NCI-H524 treated with DMSO at 0.1 percent for 48 hours (cell line): ENCODE data around the gene ZNF384.
A peak's percentile ranks its signal among the peaks of the same experiment; 100 is the strongest.
"Not testable (repeated sequence)": the region's sequence is repeated elsewhere in the genome, so short reads cannot be mapped to it uniquely, and the experiment has no call there.

Source experiments
- DNase-seq: peaks from one replicate; lab custom pipeline; 2025; lab: John Stamatoyannopoulos, UW

The ZNF384 gene

DNA sequence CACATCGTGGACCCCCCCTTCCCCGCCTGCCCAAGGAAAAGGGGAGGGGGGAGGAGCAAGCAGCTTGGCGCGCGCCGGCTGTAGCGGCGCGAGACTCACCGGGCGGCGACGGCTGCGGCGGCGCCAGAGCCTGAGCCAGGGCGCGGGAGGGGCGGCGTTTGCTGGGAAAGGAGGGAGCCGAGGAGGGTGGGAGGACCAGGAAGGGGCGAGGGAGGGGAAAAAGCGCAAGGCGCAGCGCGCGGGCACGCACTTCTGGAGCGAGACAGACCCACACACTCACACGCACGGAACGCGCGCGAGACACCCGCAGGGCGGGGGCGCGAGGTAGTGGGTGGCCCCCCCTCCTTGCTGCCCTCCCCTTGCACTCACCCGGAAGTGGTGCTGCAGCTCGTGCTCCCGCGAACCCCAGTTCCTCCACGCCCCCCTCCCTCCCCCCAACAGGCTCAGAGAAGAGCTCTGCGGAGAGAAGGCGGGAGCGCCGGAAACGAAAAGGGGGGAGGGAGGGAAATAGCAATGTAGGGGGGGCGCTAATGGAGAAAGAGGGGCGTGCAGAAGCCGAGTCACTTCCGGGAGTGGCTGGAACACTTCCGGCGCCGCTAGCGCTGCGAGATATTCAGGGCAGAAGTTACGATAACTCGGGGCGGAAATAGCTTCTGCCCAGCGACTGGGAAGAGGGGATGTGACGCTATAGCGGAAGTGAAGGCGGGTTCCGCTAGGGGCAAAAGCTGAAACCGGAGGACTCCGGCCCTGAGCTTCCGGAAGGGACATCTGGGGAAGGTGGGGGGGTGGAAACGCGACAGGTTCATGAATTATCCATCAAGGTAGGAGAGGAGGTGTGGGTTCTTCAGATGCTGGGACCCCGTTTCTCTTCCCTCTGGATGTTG lies at the start of gene ZNF384:
Gene ZNF384, minus strand, starts transcription at position 377 of the 884 bp plus-strand sequence. CDS start 9,855 bp downstream, outside the sequence.
- peak; percentile 91 for DNase-seq

DNA sequence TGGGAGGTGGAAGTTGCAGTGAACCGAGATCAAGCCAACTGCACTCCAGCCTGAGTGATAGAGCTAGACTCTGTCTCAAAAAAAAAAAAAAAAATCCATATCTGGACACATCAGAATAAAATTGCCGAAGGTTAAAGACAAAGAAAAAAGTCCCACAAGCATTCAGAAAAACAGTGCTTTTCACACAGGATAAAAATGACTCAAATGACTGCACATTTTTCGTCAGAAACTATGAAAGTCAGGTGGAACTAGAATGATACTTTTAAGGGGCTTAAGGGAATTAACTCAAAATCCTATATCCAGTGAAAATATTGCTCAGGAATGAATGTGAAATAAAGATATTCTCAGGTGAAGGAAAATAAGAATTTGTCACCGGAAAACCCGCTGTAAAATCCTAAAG lies 47.6 kb upstream of the ZNF384 start:
- DNase-seq = no peak

DNA sequence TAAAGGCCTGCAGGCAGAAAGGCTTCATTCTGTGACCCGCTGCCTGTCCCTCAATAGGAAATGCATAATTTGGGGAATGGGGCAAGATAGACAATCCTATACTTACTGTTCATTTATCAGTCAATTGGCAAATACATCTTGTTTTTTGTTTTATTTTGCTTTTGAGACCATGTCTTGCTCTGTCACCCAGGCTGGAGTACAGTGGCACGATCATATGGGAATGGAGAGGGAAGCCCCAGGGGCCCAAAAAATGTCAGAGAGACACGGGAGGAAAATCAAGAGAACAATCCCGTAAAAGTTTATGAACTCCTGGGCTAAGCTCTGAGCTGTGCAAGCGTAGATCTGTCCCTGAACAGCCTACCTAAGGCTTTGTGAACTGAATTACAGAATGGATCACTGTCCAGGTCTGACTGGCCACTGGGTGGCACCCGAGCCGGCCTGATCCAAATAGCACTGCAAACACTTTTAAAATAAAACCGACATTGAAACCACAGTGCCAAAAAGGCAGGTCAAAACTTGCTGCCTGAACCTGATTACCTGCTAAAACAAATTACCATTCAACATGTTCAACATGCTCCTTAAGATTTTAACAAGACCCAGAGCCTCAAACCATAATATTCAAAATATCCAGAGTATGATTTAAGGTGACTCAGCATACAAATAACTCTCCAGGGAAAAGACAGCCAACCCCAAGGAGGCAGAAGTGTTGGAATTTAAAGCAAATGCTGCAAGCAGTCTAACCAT lies 46.4 kb upstream of the ZNF384 start:
- no peak for DNase-seq

DNA sequence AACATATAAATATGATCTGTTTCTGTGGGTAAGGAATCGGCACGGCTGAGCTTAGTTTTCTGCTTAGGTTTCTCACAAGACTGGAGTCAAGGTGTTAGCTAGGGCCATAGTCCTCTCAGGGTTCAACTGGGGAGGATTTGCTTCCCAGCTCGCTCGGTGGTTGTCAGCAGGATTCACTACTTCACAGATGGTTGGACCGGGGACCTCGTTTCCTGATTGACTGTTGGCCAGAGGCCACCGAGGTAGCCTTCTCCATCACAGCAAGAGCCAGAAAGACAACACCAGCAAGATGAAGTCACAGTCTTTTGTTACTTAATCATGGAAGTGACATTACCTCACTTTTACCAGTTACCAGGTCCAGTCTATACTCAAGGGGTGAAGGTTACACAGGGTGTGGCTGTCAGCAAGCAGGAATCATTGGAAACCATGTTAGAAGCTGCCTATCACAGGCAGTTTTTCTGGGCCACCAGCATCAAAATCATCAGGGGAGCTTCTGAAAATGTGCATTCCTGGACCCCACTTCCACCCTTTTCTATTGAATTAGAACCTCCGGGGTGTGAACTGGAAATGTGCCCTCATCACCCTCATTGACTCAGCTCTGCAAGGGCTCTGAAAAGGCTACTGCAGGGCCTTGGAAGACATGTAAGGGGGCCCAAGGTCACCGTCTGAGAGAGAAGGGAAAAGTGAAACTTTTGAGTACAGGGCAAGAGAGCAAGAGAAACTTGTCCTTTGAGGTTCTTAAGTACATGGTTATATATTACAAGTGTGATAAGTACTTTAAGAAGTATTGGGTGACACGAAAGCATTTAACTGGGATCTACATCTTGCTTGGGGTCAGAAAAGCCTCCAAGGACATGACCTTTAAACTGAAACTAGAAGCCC lies 45.6 kb upstream of the ZNF384 start:
- DNase-seq = no peak

DNA sequence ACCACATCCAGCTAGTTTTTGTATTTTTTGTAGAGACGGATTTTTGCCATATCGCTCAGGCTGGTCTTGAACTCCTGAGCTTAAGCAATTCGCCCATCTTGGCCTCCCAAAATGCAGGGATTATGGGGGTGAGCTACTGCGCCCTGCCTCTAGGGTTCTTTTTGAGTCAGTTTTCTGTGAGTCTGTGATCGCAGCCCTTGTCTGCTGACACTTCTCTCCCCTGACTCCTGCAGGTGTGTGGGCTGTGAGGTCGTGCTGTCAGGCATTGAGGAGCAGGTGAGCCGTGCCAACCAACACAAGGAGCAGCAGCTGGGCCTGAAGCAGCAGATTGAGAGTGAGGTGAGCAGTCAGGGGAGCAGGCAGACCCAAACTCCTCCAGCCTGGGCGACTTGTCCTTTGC lies 41.0 kb upstream of the ZNF384 start:
- DNase-seq = no peak

DNA sequence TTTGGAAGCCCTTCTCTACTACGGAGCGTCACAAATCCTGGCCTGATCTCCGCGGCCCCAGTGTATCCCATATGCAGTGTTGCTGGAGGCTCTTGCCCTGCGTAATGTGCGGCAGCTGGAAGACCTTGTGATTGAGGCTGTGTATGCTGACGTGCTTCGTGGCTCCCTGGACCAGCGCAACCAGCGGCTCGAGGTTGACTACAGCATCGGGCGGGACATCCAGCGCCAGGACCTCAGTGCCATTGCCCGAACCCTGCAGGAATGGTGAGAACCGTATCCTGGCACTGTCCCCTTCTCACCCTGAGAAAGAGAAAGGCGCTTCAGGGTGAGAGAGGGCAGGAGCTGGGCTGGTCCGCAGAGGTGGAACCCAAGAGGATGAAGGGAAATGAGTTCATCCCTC lies 40.0 kb upstream of the ZNF384 start:
- DNase-seq = no peak

DNA sequence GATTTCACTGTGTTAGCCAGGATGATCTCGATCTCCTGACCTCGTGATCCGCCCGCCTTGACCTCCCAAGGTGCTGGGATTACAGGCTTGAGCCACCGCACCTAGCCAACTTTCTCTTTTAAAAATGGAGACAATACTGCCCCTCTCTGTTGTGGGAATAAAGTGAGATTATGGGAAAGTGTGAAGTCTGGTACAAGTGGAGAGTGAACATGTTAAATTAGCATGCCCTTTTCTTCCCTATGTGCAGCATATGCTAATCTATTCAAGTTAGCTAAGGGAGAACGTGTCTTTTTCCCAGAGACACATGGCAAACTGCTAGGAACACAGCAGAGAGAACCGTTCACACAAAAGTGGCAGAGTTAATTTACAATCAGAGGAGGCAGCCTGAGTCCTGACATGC lies 36.2 kb upstream of the ZNF384 start:
- no peak for DNase-seq

DNA sequence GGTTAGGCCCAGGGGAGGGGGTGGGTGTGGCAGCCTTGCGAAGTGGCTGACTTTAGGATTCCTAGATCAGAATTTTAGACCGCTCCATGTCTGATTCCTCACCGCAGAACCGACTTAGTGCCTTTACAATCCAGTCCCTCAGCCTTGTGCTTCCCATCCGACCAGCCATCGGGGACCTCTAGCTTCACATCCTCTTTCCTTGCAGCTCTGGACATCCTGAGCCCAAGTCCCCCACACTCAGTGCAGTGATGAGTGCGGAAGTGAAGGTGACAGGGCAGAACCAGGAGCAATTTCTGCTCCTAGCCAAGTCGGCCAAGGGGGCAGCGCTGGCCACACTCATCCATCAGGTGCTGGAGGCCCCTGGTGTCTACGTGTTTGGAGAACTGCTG lies 35.2 kb upstream of the ZNF384 start:
- DNase-seq = no peak

DNA sequence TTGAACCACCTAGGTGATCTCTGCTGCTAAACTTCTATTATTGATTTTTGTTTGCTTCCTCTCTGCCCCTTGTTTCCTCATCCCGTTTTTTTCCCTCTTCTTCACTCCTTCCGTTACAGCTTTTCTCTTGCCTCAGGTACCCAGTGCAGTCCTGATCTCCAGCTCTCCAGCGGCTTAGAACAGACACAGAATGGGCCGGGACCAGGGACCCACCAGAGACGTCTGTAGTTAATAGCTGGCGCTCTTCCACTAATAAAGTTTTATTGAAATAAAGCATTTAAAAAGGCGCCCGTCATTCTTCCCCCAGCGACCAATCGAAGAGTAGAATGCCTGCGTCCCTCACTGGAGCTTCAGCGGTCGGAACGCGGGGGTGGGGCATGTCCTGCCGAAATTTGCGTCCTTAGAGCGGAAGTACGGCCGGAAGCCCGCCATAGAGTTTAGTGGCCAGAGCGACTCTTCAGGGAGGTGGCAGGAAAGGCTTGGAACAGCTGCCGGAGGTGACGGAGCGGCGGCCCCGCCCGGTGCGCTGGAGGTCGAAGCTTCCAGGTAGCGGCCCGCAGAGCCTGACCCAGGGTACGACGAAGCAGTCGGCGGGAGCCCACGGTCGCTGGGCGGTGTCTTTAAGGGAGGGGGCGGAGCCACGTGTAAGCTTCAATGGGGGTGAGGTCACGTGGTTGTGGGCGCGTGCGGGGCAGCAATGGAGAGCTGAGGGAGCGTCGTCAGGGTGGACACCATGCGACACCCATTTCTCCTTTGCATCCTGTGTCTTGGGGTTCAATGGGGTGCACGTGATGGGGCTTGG lies 34.6 kb upstream of the ZNF384 start, which contains the start of gene COPS7A:
Gene COPS7A, plus strand, starts transcription at position 440 of the 802 bp plus-strand sequence. CDS start 611 bp downstream, outside the sequence.
- peak; percentile 91 for DNase-seq

DNA sequence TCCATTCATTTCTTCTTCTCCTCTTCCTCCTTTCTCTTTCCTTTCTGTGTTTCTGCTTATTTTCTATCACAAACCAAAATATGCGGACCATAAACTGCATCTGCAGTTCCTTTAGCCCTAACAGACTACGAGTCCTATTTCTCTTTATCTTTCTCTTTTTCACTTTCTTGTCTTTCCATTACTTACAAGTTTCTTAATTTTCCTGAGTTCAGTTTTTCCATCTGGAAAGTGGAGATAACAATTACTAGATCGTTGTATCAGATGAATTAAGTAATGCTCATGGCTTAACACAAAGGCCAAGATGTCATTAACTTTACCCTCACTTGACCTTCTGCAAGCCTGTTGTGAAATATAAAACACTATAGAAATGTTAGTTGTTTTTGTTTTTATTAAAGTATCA lies 33.7 kb upstream of the ZNF384 start:
- no peak for DNase-seq

DNA sequence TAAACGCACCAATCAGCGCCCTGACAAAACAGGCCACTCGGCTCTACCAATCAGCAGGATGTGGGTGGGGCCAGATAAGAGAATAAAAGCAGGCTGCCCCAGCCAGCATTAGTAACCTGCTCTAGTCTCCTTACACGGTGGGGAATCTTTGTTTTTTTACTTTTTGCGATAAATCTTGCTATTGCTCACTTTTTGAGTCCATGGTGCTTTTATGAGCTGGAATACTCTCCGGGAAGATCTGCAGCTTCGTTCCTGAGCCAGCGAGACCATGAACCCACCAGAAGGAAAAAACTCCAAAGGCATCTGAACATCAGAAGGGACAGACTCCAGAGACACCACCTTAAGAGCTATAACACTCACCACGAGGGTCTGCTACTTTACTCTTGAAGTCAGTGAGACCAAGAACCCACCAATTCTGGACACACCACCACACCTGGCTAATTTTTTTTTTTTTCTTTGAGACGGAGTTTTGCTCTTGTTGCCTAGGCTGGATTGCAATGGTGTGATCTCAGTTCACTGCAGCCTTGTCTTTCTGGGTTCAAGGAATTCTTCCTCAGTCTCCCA lies 27.8 kb upstream of the ZNF384 start:
- no peak for DNase-seq

DNA sequence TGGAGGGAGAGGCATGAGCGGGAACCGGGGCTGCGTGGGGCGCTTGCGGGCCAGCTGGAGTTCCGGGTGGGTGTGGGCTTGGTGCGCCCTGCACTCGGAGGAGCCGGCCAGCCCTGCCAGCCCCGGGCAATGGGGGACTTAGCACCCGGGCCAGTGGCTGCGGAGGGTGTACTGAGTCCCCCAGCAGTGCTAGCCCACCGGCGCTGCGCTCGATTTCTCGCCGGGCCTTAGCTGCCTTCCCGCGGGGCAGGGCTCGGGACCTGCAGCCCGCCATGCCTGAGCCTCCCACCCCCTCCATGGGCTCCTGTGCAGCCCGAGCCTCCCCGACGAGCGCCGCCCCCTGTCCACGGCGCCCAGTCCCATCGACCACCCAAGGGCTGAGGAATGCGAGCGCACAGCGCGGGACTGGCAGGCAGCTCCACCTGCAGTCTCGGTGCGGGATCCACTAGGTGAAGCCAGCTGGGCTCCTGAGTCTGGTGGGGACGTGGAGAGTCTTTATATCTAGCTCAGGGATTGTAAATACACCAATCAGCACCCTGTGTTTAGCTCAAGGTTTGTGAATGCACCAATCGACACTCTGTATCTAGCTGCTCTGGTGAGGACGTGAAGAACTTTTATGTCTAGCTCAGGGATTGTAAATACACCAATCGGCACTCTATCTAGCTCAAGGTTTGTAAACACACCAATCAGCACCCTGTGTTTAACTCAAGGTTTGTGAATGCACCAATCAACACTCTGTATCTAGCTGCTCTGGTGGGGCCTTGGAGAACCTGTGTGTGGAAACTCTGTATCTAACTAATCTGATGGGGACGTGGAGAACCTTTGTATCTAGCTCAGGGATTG lies 27.1 kb upstream of the ZNF384 start:
- DNase-seq = not testable (repeated sequence)

DNA sequence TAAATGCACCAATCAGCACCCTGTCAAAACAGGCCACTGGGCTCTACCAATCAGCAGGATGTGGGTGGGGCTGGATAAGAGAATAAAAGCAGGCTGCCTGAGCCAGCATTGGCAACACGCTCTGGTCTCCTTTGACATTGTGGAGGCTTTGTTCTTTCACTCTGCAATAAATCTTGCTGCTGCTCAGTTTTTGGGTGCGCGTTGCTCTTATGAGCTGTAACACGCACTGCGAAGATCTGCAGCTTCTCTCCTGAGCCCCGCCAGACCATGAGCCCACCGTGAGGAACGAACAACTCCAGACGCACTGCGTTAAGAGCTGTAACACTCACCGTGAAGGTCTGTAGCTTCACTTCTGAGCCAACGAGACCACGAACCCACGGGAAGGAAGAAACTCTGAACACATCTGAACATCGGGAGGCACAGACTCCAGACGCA lies 19.8 kb upstream of the ZNF384 start:
- no peak for DNase-seq

DNA sequence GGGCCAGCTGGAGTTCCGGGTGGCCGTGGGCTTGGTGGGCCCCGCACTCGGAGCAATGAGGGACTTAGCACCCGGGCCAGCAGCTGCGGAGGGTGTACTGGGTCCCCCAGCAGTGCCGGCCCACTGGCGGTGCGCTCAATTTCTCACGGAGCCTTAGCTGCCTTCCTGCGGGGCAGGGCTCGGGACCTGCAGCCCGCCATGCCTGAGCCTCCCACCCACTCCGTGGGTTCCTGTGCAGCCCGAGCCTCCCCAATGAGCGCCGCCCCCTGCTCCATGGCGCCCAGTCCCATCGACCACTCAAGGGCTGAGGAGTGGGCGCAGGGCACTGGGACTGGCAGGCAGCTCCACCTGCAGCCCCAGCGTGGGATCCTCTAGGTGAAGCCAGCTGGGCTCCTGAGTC lies 19.2 kb upstream of the ZNF384 start:
- not testable (repeated sequence) for DNase-seq

DNA sequence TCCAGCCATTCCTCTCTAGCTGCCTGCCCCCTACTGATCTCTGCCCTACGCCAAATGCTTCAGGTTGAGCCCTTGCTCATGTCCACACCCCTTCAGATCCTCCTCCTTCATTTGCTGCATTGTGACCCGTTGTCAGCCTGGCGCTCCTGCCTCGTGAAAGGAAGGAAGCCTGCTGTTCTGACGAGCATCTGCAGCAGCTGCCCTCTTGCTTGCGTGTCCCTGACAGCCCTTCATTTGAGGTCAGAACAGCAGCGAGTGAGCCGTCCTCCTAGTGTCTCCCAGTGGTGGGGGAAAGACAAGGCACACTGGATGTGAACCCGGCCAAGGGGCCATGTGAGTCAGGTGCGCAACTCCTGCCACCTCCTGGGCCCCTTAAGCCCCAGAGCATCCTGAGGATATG lies 14.5 kb upstream of the ZNF384 start:
- DNase-seq = no peak

DNA sequence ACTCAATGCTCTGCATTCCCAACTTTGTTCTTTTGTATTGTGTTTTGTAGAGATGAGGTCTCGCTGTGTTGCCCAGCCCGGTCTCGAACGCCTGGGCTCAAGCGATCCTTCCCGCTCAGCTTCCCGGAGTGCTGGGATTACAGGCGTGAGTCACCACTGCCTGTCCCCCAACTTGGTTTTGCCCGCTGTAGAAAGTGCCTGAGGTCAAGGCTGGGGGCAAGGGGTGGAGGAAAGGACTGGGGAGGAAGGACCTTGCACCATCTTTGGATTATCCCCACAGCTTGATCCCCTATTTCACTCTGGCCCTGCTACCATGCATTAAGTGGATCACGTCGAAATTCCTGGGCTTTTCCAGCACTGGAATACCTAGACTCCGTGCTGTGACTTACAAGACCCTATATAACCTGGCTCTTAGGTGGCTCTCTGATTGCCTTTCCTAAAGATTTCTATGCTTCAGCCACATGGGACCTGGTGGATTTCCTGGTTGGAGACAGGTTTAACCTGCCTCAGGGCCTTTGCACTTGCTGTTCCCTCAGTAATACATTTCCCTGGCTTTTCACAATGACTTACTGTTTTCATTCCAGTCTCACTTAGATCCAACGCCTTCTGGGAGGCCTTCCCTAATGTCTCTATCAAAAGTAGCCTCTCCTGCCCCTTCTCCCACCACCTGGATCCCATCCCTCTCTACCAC lies 12.0 kb upstream of the ZNF384 start:
- no peak for DNase-seq

DNA sequence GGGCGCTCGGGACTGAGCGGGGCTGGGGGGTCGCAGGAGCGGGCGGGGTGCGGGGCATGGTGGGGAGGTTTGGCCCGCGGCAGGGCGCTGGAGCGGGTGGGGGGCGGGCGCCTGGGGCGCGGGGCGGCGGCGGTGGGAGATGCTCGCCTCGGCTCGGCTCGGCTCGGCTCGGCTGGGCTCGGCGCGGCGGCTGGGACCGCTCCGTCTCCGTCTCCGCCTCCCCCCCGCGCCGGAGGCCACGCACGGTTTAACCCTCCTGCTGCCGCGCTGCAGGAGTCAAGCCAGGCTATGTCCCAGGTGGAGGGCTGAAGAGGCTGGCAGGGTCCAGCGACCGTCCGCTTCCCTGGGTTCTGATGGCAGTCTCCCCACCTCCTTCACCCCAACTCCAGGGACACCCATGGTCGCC lies 11.5 kb upstream of the ZNF384 start, which contains the start of gene PIANP:
Gene PIANP, minus strand, starts transcription at position 170 of the 406 bp plus-strand sequence. CDS start 2,754 bp downstream, outside the sequence.
- DNase-seq = no peak

DNA sequence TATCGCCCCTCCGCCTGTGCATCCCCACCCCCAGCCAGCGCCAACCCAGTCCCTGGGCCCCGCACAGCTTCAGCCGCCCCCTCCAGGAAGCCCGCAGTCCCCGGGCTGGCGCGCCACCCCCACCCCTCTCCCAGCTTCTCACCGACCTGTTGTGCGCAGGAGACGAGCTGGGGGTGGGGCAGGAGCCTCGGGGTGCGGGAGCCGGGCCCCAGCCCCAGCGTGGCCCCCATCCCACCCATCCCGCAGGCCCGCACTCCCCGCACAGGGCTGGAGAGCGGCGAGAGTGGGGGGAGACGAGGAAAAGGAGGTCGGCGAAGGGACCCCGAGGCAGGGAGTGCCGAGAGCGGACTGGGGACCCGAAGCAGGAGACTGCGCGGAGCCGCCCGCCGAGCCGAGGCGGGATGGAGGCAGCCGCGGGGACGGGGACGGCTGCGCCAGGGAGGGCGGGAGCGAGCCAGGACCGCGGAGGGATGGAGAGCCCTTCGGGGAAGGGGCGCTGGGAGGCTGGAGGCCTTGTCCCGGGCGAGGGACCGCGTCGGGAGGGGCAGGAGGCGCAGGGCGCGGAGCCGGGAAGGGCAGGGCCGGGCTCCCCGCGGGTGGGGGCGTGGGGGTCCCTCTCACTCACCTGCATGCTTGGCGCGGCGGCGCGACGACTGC lies 10.9 kb upstream of the ZNF384 start:
- no peak for DNase-seq
